SJSA1 (cell line): ENCODE measurements around the gene CRACDL. TPM values are rescaled to one million over a fixed set of nuclear protein-coding genes. Genes with fewer than 3 reads are reported as not detected.

Experiments
- DNase-seq, 2 experiments: peaks; one replicate each; pipeline ENCODE4 v3.0.0-alpha.2; 2015 to 2020; ENCODE audit warnings: low spot score in 2 of 2, low read depth in 1 of 2
- H3K27ac ChIP-seq: fragments of 250-450 bp; sonication (Bioruptor Pico); 2 replicates; pipeline ENCODE4 v1.5.1; 2020; ENCODE audit warnings: mild to moderate bottlenecking, moderate library complexity
- H3K27me3 ChIP-seq: fragments of 250-450 bp; sonication (Bioruptor Pico); replicated peaks from 2 replicates; pipeline ENCODE4 v1.5.1; 2020; ENCODE audit warnings: mild to moderate bottlenecking, moderate library complexity
- H3K36me3 ChIP-seq: fragments of 250-450 bp; sonication (Bioruptor Pico); 2 replicates; pipeline ENCODE4 v1.5.1; 2020; ENCODE audit warnings: mild to moderate bottlenecking
- H3K4me1 ChIP-seq: fragments of 250-450 bp; sonication (Bioruptor Pico); replicated peaks from 2 replicates; pipeline ENCODE4 v1.6.1; 2021; ENCODE audit warnings: mild to moderate bottlenecking
- H3K4me3 ChIP-seq: fragments of 250-450 bp; sonication (Bioruptor Pico); 2 replicates; pipeline ENCODE4 v1.5.1; 2020; ENCODE audit warnings: mild to moderate bottlenecking
- H3K9me3 ChIP-seq: fragments of 250-450 bp; sonication (Bioruptor Pico); replicated peaks from 2 replicates; pipeline ENCODE4 v1.5.1; 2020; ENCODE audit warnings: mild to moderate bottlenecking
- total RNA-seq: library from RNA; depleted of rRNA; stranded (reverse); fragments of >200 nt; shearing (Covaris generic); gene quantifications from 2 replicates; pipeline ENCODE4 v1.2.3, GENCODE V29; 2014

CRACDL gene
- total RNA-seq, 1 experiment from 2014 or later, result not detected

DNA sequence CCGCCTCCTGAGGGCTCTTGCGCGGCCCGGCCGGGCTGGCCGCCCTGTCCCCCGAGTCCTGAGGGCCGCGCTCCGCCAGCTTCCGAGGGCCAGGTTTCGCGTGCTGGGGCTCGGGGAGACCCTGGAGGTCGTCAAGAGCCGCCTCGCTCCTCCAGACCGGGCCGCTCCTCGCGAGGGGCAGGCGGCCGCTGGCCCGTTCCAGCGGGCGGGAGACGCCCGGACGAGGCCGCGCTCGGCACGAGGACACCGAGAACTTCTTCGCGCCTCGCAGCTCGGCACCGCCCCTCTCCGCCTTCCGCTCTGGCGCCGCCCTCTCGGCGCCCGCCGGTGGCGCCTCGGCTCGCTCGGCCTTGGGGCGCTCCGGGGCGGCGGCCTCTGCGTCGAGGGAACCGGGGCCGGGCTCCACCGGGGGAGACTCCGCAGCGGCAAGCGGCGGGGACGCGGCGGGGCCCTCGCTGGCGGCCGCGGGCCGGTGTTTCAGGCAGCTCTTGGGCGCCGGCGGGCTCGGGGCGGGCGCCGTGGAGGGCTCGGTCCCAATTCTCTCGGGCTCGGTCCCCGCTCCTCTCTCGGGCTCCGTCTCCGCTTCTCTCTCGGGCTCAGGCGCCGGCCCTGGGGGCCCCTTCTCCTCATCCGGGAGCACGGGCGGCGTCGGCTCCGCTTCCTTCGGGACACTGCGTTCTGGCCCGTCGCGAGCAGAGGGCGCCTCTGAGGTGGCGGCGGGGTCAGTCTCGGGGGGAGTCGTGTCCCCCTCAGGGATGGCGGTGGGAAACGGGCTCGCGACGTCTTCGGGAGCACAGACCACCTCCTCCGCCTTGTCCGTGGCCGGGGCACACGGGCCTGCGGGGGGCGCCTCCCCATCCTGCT, 113.5 kb downstream of the CRACDL start:
- Histone ChIP-seq H3K4me3 (no peak overlapping the region), H3K9me3 (no peaks in the 10 kb centered on the region), H3K36me3 (no peaks in the 10 kb centered on the region)

DNA sequence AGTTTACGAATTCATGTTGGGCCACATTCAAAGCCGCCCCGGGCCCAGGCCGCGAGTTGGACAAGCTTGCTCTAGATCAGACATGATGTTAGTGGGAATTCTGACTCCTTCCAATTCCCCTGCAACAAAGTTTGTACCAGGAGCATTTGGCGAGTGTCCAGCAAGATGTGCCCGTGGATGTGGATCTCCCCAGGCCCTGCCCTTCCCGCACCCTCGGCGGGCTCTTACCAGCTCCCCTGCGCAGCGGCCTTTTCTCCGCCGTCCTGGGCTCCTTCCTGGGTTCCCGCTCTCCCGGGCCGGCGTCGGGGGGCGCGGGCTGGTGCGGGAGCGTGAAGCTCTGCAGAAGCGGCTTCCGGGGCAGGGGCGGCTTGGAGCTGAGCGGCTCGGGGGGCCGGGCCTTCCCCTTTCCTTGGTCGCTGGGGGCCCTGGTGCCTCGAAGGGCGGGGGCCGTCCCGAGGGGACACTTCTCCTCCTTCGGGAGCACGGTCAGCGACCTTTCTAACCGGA, 114.3 kb downstream of the CRACDL start:
- H3K4me1 ChIP-seq, result no peaks in the 10 kb centered on the region
- no peak overlapping the region for H3K27ac ChIP-seq
- DNase-seq, result no peak
- no peaks in the 10 kb centered on the region for H3K9me3 ChIP-seq
- no peak overlapping the region for H3K4me3 ChIP-seq
- H3K36me3 ChIP-seq, result no peaks in the 10 kb centered on the region
- no peaks in the 10 kb centered on the region for H3K27me3 ChIP-seq

More for the DNA sequence above, 113.5 kb downstream of the CRACDL start:
- Histone ChIP-seq H3K27me3 (no peaks in the 10 kb centered on the region), H3K27ac (no peak overlapping the region), H3K4me1 (no peaks in the 10 kb centered on the region)
- DNase-seq, result no peak

DNA sequence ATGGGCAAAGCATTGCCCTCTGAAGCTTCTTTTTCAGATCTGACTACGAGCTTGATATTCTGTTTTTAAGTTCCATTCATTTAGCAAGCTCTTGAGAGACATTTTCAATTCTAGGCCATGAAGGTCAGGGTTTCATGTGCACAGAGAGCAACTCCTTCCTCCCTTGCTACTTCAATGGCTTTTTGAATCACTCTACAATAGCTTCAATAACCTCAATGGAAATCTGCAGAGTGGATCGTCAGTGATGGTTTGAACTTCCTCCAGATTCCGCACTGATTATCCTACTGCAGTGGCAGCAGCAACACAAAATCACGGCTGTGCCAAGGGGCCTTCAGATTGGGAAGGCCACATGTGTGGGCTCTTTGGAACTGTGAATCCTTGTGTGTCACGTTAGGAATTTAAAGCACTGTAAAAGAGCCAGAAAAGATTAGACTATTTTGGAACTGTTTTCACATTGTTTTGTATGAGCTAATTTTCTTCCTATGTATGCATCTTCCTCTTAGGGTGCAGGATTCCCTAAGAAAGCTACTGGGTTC, 116.7 kb downstream of the CRACDL start:
- H3K9me3 ChIP-seq, result no peaks in the 10 kb centered on the region
- H3K36me3 ChIP-seq, result no peaks in the 10 kb centered on the region
- H3K27me3 ChIP-seq, result no peaks in the 10 kb centered on the region
- DNase-seq, result no peak
- no peaks in the 10 kb centered on the region for H3K4me1 ChIP-seq
- H3K27ac ChIP-seq, result no peak overlapping the region
- no peak overlapping the region for H3K4me3 ChIP-seq

DNA sequence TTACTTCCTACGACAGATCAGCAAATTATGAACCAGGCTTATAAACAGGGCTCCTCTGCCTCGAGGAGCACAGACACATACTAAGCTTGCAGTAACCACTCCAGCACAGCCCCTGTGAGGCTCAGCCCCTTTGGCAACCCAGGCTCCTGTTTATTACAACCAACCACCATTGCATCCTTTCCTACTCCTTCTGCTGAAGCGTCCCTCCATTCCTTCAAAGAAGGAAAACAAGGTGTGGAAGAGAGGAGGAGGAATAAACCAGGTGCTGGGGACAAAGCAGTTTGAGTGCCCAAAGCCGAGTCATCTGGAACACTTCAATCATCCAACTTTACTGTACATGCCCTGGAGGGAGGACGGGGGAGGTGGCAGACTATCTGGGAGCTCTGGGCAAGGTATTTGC, 117.9 kb downstream of the CRACDL start:
- Histone ChIP-seq H3K4me1 (no peaks in the 10 kb centered on the region), H3K4me3 (no peak overlapping the region), H3K27ac (no peak overlapping the region), H3K27me3 (no peaks in the 10 kb centered on the region), H3K36me3 (no peaks in the 10 kb centered on the region), H3K9me3 (no peaks in the 10 kb centered on the region)
- no peak for DNase-seq

DNA sequence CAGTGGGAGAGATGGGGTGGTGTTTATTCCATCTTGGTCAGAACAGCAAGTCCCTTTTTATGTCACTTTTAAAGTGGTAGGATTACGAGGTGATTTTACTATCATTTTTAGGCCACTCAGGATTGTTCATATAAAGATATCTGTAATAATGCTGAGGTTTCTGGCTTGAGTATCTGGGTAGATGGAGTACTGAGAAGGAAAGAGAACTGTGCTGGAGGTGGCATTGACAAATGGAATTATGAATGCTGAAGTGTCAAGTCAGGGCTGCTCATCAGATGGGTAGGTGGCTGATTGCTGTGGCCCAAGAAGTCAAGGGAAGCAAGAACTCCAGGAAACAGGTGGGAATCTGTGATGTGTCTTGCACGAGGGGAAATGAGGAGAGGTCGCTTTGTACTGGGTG, 119.7 kb downstream of the CRACDL start:
- Histone ChIP-seq H3K4me3 (no peak overlapping the region), H3K9me3 (no peaks in the 10 kb centered on the region), H3K36me3 (no peaks in the 10 kb centered on the region), H3K27ac (no peak overlapping the region), H3K4me1 (no peaks in the 10 kb centered on the region), H3K27me3 (no peaks in the 10 kb centered on the region)
- DNase-seq, result no peak

DNA sequence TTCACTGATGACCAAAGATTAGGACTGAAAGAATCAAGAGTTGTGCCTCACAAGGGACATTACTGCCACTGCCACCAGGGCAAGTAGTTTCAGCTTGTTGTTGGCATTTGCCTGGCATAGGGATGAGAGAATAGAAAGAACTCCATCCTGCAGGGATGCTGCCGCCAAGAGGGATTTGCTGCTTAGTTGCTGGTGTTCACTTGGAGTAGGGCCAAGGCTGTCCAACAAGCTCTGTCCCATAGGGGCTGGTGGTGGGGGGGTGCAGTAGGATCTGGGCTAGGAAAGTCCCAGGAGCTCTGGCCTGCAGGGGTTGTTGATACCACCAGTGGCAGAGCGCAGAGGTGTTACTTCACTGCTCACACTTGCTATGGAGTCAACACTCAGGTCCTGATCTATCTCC, 120.2 kb downstream of the CRACDL start:
- Histone ChIP-seq H3K36me3 (no peaks in the 10 kb centered on the region), H3K4me3 (no peak overlapping the region), H3K27ac (no peak overlapping the region), H3K4me1 (no peaks in the 10 kb centered on the region), H3K9me3 (no peaks in the 10 kb centered on the region), H3K27me3 (no peaks in the 10 kb centered on the region)
- no peak for DNase-seq

DNA sequence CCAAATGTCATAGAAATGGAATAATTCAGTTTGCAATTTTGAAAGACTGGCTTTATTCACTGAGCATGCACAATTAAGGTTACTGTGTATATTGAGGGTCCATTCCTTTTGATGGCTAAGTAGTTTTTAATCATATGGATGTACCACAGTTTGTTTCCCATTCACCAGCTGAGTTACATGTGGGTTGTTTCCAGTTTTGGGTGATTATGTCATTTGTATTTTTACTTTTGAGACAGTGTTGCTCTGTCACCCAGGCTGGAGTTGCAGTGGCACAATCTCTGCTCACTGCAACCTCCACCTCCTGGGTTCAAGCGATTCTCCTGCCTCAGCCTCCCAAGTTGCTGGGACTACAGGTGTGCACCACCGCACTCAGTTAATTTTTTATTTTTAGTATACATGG, 124.3 kb downstream of the CRACDL start:
- Histone ChIP-seq H3K27me3 (0 out of 2 replicates have a peak, but pooled peaks cover 3% of the 10 kb centered on the region), H3K9me3 (no peaks in the 10 kb centered on the region), H3K4me3 (no peak overlapping the region), H3K4me1 (no peaks in the 10 kb centered on the region), H3K27ac (no peak overlapping the region), H3K36me3 (no peaks in the 10 kb centered on the region)
- no peak for DNase-seq

DNA sequence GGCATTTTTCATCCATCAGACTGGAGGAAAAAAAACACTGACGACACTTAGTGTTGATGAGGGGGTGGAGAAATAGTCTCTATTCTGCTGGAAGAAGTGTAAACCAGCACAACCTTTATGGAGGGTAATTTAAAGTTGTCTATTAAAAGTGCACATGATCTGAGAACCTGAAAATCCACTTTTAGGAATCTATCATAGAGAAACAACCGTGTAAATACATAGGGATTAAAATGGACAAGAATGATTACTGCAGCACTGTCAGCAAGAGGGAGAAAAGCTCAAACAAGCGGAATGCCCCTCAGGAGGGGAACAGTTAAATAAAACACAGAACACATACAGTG, 125.5 kb downstream of the CRACDL start:
- no peak overlapping the region for H3K27ac ChIP-seq
- DNase-seq, result no peak
- H3K36me3 ChIP-seq, result no peaks in the 10 kb centered on the region
- H3K4me1 ChIP-seq, result no peaks in the 10 kb centered on the region
- H3K9me3 ChIP-seq, result no peaks in the 10 kb centered on the region
- H3K4me3 ChIP-seq, result no peak overlapping the region
- 0 out of 2 replicates have a peak, but pooled peaks cover 3% of the 10 kb centered on the region for H3K27me3 ChIP-seq

DNA sequence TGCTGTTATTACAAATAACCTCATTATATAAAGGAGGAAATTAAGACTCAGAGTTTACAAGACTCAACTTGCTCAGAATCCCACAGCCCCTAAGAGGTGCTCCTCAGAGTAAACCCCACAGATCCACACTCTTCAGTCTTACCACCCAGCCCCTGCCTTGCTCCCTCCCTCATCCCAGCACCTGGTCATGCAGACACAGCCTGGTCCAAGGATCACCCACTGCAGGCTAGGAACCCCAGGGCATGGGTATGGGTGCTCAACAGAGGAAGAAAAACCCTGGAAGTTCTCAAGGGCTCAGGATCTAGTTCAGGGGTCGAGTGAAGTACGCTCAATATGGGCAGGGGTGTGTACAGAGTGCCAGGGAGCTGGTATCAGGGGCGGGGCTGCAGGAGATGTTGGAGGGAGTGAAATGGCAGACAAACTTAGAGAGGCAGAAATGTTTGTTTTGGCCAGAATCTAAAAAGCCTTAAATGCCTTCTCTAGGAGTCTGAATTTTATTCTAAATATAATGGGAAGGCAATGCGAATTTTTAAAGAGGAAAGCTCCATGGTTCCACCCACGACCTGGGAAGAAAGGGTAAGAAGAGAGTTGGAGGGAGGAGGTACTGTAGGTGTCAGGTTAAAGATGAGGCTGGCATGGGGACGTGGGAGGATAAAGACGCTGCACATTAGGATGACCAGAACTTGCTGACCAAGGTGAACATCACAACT, 126.0 kb downstream of the CRACDL start:
- Histone ChIP-seq H3K4me3 (no peak overlapping the region), H3K27me3 (0 out of 2 replicates have a peak, but pooled peaks cover 3% of the 10 kb centered on the region), H3K4me1 (no peaks in the 10 kb centered on the region), H3K36me3 (no peaks in the 10 kb centered on the region), H3K27ac (no peak overlapping the region), H3K9me3 (no peaks in the 10 kb centered on the region)
- DNase-seq, result no peak

DNA sequence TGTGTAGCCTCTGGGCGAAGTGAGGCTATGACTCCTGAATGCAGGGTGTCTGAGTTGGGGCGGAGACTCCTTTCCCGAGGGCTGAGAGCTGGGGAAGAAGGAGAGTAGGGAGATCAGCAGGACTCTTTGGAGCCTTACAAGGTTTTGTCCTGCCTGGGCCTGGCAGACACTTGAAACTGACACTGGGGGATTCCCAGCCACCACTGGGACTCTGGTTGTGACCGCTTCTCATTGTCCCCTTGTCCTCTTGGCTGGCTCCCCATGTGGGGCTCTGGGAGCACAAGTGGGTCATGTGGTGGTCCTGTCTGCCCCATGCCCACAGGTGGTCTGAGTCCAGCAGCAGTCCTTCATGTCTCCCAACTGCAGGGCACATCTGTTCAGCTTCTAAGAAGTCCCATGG, 126.9 kb downstream of the CRACDL start:
- Histone ChIP-seq H3K4me1 (no peaks in the 10 kb centered on the region), H3K36me3 (no peaks in the 10 kb centered on the region), H3K4me3 (no peak overlapping the region), H3K27ac (no peak overlapping the region), H3K27me3 (0 out of 2 replicates have a peak, but pooled peaks cover 3% of the 10 kb centered on the region), H3K9me3 (no peaks in the 10 kb centered on the region)
- DNase-seq, result no peak

DNA sequence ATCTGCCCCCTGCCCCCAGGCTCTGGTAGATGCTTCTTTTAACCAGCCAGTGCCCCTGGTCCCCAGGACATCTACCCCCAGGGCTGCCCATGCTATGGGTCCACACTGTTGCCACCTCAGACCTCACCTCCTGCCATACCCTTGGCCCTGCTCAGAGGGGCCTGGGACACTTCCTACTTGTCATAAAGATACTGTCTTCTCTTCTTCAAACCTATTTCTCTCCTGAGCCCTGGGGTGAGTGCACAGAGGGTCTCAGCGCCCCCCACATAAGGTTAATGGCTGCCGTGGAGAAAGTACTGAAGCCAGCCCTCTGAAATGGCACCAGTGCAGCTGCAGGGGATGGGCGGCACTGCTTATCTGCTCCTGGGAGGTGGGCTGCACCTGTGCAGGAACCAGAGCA, 127.5 kb downstream of the CRACDL start:
- no peak for DNase-seq
- Histone ChIP-seq H3K36me3 (no peaks in the 10 kb centered on the region), H3K4me1 (no peaks in the 10 kb centered on the region), H3K27me3 (0 out of 2 replicates have a peak, but pooled peaks cover 3% of the 10 kb centered on the region), H3K9me3 (no peaks in the 10 kb centered on the region), H3K4me3 (no peak overlapping the region), H3K27ac (no peak overlapping the region)

DNA sequence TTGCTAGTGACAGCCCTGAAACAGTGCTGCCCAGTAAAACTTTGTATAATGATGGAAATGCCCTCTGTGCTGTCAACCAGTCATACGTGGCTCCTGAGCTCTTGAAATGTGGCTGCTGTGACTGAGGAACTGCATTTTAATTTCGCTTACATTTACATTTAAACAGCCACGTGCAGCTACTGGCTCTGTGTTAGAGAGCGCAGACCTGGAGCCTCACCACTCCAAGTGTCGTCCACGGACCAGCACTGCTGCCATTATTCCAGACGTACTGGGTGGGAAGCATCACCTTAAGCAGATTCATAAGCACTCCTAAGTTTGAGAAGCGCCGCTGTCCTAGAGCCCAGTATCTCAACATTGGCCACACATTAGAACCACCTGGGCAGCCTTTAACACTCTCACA, 128.1 kb downstream of the CRACDL start:
- no peak for DNase-seq
- 0 out of 2 replicates have a peak, but pooled peaks cover 3% of the 10 kb centered on the region for H3K27me3 ChIP-seq
- H3K9me3 ChIP-seq, result no peaks in the 10 kb centered on the region
- no peaks in the 10 kb centered on the region for H3K36me3 ChIP-seq
- no peak overlapping the region for H3K27ac ChIP-seq
- no peak overlapping the region for H3K4me3 ChIP-seq
- no peaks in the 10 kb centered on the region for H3K4me1 ChIP-seq

DNA sequence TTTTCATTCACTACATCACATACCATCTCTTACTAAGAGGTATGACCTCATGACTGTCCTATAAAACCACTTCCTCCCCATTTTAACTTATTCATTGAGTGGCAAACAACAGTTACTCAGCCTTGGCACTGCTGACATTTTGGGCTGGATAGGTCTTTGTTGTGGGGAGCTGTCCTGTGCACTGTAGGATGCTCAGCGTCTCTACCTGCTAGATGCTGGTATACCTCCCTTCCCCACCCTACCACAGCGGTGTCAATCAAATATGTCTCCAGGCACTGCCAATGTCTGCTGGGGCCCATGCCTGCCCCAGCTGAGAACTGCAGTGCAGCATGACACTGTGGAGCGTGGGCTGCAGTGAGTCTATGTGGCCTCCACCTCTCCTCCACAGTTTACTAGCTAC, 128.8 kb downstream of the CRACDL start:
- no peak overlapping the region for H3K27ac ChIP-seq
- no peak overlapping the region for H3K4me3 ChIP-seq
- H3K27me3 ChIP-seq, result 0 out of 2 replicates have a peak, but pooled peaks cover 3% of the 10 kb centered on the region
- H3K36me3 ChIP-seq, result no peaks in the 10 kb centered on the region
- H3K4me1 ChIP-seq, result no peaks in the 10 kb centered on the region
- no peaks in the 10 kb centered on the region for H3K9me3 ChIP-seq
- no peak for DNase-seq

DNA sequence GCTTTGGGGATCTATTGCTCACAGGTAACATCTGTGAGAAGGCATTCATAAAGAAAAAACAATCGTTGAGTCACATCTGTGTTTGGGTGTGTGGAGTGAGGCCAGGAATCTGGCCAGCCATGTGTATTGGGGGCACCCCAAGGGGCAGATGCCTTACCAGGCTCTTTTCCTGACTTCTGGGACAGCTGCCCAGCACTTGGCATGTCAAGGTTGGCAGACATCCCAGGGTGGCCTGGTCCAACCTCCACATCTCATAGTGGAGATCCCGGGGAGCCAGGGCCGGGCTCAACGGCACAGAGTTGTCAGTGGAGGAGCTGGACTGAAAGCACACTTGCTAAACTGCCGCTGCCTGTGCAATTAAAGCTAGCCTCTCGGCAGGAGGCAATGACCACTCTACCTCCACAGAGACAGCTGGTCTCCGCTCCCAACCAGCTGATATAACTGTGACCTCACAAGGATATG, 129.8 kb downstream of the CRACDL start:
- DNase-seq, result no peak
- Histone ChIP-seq H3K9me3 (no peaks in the 10 kb centered on the region), H3K36me3 (no peaks in the 10 kb centered on the region), H3K27me3 (0 out of 2 replicates have a peak, but pooled peaks cover 3% of the 10 kb centered on the region), H3K4me3 (no peak overlapping the region), H3K4me1 (no peaks in the 10 kb centered on the region), H3K27ac (no peak overlapping the region)
